Endometrium (tissue), 2 donors: ENCODE measurements around the gene FHIP1B.

Source experiments
- FAIRE-seq: peaks from 2 replicates; lab custom pipeline; 2012; peaks lifted over from hg19 to GRCh38; lab: Jason Lieb, UNC
- donor health status: control.
- donor health status: control.

FHIP1B gene

DNA sequence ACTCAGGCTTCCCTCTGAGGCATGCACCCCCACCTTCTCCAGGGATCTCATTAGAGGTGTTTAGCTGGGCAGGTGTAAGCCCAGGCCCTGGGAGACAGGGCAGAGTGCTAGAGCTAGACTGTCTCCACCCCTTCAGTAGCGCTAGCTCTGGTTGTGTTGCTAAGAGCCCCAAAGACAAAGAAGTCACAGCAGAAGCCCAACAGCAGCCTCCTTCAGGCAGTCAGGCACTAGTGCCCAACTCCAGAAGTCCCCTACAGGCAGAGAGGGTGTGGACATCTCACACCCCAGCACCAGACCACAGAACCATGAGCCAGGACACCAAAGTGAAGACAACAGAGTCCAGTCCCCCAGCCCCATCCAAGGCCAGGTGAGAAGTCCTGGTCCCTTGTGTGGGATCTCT is 4.5 kb upstream of the FHIP1B start, which contains the start of gene CNGA4:
CNGA4 (plus strand) TSS at position 188 of the 400 bp plus-strand sequence; CDS start at position 306, 118 bp downstream.
- FAIRE-seq: no peak

- no peak for FAIRE-seq
Measured at GRCh38 chr11:6237761-6238302, 3.4 kb upstream of the FHIP1B start.

DNA sequence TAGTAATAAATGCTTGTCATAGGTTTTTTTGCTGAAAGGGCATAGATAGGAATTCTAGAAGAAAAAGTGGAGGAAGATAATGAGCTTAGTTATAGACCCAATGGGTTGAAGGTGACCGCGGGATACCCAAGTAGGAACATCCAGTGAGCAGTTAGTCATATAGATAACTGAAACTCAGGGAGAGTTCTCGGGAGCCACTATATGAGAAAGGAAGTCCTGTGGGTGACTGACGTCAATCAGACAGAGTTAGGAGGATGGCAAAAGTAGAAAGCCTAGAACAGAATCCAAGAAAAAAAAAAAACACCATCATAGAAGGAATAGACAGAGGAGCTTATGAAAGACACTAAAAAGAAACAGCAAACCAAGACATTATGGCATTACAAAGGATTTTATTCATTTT is 2.8 kb upstream of the FHIP1B start:
- no peak for FAIRE-seq

DNA sequence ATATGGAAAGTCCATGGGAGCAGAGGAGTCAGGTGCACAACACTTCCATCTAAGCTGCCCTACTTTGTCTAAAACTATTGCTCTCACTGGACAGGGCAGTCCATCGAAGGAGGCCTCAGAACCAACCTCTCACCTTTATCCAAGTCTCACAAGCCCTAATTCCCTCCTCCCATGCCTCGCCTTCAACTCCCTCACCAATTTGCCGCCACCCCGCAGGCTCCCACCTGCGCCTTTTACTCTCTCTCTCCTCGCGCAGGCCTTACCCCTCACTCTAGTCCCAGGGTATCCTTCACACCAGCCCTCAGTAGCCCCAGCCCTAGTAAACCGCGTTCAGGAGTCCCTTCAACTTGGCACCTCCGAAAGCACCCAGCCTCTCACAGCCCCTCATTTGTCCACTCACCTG is 451 bp downstream of the FHIP1B start:
- FAIRE-seq: no peak

DNA sequence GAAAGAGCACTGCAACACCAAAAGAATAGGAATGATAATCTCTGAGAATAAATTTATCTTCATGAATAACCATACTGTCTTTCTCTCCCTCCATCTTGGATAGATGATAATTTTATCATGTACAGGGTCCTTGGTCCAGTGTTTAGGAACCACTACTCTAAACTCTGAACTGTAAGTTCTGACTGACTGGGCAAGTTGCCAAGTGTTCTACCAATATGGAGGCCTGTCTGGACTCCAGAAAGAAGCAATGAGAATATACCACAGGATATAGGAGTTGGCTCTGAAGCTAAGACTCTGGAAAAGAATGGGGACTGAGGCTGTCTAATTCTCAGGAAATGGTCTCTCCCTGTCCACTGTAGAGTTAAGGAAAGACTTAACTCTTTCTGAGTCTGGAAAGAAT is 1.5 kb downstream of the FHIP1B start:
- FAIRE-seq: no peak

GRCh38 chr11:6229911-6230310 is 4.5 kb downstream of the FHIP1B start:
- no peak for FAIRE-seq

DNA sequence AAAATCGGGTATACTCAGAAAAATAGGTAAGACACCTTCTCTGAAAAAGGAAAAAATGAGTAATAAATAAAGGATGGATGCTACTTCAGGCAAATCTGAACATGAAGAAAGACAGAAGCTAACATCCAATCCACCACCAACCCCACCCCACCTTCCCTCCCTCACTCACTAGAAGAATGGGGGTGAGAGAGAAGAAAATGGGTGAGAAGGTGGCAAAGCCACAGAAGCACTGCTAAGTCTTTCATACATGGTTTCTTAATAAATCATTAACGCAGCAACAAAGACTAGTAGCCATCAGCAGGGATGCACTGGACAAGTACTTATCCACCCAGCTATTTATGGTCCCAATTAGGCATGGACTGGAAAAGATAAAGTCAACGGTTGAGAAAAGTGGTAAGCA is 5.9 kb downstream of the FHIP1B start:
- FAIRE-seq: no peak

GRCh38 chr11:6225896-6226295 is 8.5 kb downstream of the FHIP1B start:
- FAIRE-seq: no peak

DNA sequence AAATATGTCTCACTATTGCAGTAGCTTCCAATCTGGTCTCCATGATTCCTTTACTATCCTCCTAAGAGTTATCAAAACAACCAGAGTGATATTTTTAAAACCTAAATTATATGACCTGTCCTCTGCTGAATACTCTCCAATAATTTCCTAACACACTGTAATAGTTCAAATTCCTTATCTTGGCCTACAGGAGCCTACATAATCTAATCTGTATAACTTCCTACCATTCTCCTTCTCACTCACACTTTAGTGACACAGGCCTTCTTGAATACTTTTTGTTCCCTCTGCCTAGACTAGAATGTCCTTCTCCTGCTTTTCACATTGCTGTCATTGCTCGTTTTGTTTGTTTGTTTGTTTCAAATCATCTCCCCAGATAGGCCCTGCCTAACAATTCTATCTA is 9.4 kb downstream of the FHIP1B start:
- no peak for FAIRE-seq

DNA sequence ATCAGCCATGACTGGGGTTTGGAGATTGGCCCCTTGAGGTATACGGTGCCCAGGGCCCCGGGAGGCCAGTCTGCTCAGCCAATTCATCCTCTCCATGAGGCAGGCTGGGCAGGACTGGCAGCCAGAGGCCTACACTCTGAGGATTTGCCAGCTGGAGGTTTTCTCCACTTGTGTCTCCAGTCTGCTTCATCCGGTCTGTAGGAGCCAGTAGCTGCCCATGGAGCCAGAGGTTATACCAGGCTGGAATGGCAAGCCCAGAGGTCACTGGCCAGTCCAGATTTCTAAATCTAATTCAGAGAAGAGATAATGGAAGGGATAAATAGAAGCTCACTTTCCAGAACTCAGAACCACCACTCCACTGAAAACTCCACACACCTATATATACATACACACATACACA is 10.0 kb downstream of the FHIP1B start:
- no peak for FAIRE-seq

GRCh38 chr11:6223854-6224253 is 10.6 kb downstream of the FHIP1B start:
- FAIRE-seq: no peak

DNA sequence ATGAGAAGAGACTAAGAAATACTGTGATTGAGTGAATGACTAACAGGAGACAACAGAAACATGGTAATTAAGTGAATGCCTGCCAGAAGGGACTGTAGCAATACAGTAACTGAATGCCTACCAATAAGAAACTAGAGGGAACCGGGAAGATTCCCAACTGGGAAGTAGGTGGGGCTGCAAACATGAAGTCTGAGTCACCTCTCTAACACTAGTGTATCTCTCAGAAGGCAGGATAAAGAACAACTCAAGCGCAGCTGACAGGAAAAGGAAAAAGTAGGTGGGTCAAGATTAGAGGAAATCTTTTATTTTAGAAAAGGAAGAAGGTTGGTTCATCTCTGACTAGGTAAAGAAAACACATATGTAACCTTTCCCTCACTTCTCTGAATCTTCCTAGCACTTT is 15.1 kb downstream of the FHIP1B start:
- FAIRE-seq: no peak

GRCh38 chr11:6217722-6218121 is 16.7 kb downstream of the FHIP1B start:
- no peak for FAIRE-seq

DNA sequence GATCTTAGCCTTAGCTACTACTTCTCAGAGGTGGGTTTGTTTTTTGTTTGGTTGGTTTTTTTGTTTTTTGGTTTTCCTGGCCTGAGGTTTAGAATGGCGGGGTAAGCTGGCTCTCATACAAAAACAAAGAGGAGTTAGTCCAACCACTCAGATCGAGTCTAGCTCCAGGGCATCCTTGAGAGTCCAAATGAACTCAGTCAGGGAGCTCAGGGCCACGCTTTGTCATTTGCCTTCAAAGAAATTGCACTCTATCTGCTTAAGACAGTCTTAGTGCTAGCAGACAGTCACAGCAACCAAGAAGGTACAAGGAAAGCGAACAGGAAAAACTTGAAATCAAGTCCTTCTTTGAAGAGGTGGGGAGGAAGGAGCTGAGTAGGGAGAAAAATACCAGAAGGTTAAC is 17.9 kb downstream of the FHIP1B start:
- no peak for FAIRE-seq

- no peak for FAIRE-seq
Measured at GRCh38 chr11:6214530-6214929, 19.9 kb downstream of the FHIP1B start.

GRCh38 chr11:6210274-6210955 is 24.0 kb downstream of the FHIP1B start:
- FAIRE-seq: no peak

- FAIRE-seq: no peak
Measured at GRCh38 chr11:6209801-6210200, 24.6 kb downstream of the FHIP1B start.

DNA sequence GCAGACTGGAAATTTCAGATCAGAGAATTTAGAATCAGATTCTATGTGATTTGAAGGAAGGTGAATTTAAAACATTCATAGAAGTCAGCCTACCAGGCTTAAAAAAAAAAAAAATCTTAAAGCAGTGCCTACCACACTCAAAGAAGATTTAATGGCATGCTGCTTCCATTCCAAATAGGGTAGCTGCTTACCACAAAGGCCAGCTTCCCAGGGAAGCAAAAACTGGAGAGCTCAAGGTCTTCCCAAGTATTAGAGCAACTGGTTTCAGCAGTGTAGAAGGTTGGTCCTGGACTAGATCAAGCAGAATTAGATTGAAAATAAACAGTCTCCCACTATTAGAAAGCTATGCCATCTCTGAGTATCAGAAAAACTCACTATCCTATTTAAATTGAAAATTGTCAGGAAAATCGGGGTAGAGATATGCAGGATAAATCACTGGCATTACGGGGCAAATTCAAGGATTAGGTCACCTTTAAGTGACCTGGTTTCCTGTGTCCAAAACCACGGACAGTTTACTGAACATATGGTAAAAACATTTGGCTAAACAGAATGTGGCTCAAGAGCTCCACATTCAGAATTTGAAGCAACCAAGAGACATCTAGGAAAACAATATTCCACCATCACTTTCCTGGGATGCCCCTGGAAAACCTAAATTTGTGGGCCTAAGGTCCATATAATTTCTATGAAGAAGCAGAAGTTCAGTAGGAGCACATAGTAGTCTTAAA is 27.8 kb downstream of the FHIP1B start:
- FAIRE-seq: no peak

DNA sequence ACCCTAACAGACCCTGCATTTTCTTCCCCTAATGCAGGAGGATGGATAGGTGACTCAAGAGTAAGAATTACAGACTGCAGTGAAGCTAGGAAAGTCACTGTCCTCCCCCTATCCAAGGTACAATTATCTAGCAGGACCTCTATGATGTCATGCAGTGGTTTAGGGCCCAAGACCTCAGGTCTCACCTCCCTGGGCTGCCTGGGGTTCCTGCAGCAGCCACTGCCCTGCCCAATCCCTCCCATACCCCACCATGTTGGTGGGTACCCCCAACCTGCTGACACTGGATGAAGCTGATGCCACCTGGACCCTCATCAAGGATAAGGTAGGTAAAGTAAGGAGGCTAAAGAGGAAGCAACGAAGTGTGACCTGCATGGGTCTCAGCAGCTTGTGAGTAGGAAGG is 29.1 kb downstream of the FHIP1B start, which contains the start of gene C11orf42:
C11orf42 (plus strand) TSS at position 192 of the 400 bp plus-strand sequence; CDS start at position 251, 59 bp downstream.
- no peak for FAIRE-seq

DNA sequence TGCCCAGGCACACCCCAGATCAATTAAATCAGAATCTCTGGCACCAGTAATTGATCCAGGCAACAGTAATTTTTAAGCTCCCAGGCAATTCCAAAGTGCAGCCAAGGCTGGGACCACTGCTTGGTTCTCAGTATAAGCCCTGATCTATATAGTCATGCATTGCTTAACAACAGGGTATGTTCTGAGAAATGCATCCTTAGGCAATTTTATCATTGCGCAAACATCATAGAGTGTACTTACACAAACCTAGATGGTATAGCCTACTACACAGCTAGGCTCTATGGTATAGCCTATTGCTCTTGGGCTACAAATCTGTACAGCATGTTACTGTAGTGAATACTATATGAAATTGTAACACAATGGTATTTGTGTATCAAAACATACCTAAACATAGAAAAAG is 29.7 kb downstream of the FHIP1B start:
- FAIRE-seq: no peak

GRCh38 chr11:6203327-6203726 is 31.1 kb downstream of the FHIP1B start:
- no peak for FAIRE-seq

- FAIRE-seq: no peak
Measured at GRCh38 chr11:6202041-6202440, 32.4 kb downstream of the FHIP1B start.

GRCh38 chr11:6201481-6201880 is 33.0 kb downstream of the FHIP1B start:
- no peak for FAIRE-seq
